SK-N-SH treated with all-trans-retinoic acid at 6 μM for 48 hours (cell line): ENCODE data around the gene LMF1.

Experiments
- ISL1 ChIP-seq: fragments of 250-450 bp; sonication (Bioruptor Pico); IDR thresholded peaks from 2 replicates; pipeline ENCODE4 v2.1.2; 2022; ENCODE audit warnings: mild to moderate bottlenecking, moderate library complexity
- ZC3H10 ChIP-seq: fragments of 250-450 bp; sonication (Bioruptor Pico); IDR thresholded peaks from 2 replicates; pipeline ENCODE4 v1.5.1; 2021; ENCODE audit warnings: mild to moderate bottlenecking, moderate library complexity

DNA sequence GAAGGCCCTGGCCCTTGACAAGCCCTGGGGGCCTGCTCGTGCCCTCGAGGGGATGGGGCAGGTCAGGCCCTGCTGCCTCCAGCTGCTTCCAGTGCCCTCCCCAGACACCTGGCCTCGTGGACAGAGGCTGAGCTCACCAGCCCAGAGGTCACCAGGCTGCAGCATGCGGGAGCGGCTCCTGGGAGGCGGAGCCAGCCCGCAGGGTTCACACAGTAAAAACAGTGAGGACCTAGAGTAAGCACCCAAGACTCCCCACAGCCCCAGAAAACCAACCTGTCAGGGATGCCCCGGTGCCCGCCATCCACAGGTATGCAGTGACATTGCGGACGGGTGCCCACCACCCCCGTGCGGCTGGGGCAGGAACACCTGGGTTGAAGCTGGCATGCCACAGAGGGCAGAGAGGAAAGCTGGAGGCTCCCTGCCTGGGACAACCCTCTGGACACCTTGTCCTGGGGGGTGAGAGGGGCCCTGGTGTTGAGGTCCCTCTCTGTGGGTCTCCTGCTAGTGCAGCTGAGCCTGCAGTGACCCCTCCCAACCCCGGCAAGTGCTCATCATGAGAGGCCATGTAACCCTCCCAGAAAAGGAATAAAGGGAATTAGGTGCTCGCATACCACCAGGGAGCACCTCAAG, 62.1 kb downstream of the LMF1 start:
- TF ChIP-seq ISL1, result no peak
- no peak for TF ChIP-seq ZC3H10 (CRISPR knock-in tag)
